Nucleus accumbens (tissue), 56 donors: ENCODE measurements around the gene PDE8B.

Experiments used
- DNase-seq, 56 donors: peaks; one replicate each; lab custom pipeline; 2025; lab: John Stamatoyannopoulos, UW

Gene PDE8B

DNA sequence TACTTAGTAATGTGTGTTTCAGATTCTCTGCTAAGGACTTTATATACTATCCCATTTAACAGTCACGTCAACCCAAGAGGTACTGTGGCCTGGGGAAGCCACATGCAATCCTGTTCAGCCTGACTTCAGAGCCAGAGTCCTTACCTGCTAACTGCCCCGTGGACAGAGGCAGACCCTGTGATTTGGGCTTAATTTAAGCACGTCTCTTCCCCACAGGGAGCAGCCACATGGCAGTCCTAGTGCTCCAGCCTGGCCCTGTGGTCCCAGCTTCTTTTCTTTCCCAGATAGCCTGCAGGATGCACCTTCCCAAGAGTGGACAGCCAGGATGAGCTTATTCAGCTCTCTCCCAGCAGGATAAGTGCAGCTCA lies 71.5 kb downstream of the PDE8B start:
- DNase-seq: no peak

DNA sequence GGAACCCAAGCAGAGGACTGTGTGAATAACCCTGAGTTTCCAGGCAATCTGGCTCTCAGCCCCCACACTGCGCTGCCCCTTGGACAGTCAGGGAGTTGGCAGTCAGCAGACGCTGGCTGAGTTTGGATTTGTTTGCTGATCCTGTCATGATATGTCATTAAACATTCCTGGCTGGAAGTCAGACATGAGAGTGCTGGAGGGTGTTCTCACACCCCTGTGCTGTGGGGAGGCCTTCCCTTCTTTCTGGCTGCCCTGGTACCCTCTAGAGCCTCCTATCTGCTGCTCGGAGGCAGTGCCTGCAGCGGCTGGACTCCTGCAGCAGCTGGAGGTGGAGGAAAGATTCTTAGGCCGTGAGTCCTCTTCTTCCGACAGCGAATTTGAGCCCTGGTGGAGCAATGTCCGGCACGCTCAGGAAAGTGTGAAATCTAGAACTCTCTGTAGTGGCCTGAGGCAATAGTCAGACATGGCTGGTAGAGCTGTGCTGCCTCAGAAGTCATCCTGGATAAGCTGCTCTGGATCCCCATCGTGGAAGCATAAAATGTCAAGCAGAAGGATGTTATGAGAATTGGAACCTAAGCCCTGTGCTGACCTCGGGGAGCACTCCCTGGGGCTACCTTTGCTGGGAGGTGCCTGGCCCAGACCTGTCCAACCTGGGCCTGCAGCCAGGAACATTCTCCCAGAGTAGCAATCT lies 72.0 kb downstream of the PDE8B start:
- peak in 3 of 56 donors; percentile 13 to 29 (median 22) for DNase-seq

- no peak for DNase-seq
Measured at GRCh38 chr5:77285251-77285841, 74.9 kb downstream of the PDE8B start.

DNA sequence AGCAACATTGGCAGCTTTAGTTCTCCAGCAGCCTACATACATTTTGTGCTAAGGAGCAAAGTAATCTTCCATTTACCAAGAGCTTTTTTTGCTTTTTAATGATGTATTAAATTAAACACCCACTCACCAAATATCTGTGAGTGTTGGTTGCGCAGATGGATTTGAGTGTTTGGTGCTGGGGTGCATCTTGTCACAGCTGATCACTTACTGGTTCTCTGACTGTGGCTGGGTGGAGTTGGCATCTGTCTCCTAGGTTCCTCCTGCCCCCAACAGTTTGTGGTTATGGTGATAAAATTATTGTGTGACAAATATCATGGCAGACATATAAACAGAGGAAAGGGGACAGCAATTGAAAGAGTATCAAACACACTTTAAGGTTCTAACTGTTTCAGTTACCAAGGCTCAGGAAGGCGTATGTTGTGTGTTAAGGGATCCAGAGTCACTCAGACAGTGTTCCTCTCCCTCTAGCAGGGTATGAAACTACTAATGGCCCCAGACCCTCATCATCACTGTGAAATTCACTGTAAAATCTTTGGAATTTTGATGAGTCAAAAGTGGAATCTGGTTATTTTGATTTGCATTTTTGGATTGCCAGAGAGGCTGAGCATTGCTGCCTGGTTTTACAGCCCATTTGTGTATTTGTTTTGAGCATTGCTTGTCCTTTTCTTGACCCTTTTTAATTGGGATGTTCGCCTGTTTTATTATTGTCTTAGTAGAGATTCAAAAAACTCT lies 81.7 kb downstream of the PDE8B start:
- DNase-seq: peak in 8 of 56 donors; percentile 7 to 47 (median 26)

DNA sequence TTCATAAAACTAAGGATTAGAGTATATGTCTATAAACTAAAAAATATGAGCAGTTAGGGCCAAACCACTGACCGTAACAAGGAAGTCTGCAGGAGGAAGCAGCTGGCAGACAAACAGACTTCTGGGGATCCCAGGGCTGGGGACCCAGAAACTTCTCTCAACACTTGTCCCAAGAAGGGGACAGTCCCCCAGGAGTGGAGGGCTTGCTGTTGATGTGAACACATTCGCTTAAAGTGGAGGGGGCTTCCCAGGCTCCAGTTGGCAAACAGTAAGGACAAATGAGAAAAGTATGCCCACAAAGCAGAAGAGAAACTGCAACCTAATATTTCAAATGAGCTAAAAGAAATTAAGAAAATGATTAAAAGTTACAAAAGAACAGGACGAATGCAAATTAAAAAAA lies 83.7 kb downstream of the PDE8B start:
- no peak for DNase-seq

GRCh38 chr5:77295863-77296378 lies 85.4 kb downstream of the PDE8B start:
- no peak for DNase-seq

DNA sequence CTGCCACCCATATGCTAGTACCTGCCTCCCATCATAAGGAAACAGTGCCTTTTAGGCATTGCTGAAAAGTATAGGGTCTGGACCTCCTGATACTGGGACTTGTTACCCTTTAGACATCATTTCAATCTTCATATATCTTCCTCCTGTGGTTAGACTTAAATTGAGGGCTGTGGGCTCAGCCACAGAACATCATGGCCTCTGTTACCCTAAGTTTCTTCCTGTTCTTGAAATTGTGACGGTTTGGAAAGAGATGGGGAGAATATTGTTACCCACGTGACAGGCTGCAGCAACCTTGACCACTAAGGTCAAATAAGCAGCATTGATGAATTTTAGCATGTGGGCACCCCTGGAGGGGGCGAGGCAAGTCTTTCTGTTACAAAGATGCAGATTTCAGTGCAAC lies 87.7 kb downstream of the PDE8B start:
- no peak for DNase-seq

GRCh38 chr5:77300451-77300850 lies 90.0 kb downstream of the PDE8B start:
- no peak for DNase-seq

GRCh38 chr5:77301447-77301883 lies 91.0 kb downstream of the PDE8B start:
- peak in 2 of 56 donors; percentile 7 to 19 for DNase-seq

DNA sequence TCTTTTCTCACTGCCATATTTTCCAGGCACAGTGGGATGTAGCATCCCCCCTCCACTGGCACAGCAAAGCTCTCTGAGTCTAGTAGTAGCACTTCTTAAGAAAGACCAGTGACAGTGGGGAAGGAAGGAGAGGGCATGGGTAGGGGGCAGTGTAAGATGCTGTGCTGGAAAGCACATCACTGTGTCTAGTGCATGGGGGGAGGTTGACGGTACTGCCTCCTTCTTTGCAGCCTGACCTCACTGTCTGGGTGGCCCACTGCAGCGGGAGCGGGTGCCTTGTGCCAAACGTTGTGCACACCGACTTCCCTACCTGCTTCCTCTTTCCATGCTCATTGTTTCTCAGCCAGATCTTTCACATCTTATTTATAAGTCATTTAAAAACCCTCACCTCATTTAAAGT lies 91.8 kb downstream of the PDE8B start:
- DNase-seq: no peak

DNA sequence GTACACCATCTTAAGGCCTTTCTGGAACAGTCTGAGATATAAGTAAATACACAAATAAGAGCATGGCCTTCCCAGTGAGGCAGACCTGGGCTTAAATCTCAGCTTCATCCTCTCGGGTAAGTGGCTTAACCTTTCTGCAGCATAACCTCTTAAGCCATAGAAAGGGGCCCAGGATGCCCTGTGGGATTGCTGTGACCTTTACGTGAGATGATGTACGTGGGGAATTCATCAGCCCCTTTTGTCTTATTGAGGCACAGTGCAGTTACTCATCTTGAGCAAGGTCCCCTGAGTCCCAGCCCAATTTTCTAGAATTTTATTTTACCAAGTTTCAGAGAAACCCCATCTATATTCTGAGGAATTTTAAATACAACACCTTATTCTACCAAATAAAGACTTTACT lies 92.2 kb downstream of the PDE8B start:
- DNase-seq: no peak

DNA sequence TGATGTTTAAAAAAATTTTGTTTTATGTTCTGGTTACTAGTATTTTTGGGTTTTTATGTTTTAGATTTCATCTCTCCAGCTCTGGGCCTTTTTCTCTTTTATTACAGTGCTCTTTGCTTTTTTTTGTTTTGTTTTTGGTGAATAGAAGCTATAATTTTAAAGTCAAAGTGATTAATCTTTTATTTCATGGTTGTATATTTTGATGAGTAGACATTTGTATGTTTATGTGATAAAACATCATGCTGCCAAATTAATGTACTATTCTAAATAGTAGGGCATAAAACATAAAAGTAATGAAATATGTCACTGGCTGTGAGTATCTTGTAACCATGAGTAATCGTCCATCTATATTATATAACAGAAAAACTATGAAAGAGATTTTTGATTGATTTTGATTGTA lies 93.9 kb downstream of the PDE8B start:
- no peak for DNase-seq

DNA sequence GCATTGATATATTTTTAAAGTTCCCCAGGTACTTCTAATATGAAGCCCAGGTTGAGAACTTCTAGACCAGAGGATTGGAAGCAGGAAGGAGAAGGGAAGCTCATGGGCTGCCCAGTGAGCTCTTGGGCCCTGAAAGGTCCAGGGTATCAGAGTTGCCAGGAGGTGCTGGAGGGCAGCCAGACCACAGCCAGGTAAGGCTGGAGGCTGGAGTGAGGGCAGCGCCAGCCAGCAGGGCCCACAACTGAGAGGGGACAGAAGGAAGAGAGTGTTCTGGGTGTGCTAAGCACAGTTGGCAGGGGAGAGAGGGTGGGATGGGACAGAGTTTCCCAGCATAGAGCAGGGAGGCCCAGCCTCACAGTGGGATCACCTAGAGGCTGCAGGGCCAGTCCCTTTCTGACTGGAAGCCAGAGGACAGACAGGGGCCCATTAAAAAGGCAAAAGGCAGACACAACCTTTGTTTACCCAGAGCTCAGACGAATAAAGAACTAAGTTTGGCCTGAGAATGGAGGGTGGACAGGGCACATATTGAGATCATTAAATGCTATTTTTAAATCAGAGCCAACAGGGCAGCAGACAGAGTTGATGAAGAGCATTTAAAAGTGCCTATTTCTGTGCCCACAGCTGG lies 94.9 kb downstream of the PDE8B start:
- DNase-seq: no peak

DNA sequence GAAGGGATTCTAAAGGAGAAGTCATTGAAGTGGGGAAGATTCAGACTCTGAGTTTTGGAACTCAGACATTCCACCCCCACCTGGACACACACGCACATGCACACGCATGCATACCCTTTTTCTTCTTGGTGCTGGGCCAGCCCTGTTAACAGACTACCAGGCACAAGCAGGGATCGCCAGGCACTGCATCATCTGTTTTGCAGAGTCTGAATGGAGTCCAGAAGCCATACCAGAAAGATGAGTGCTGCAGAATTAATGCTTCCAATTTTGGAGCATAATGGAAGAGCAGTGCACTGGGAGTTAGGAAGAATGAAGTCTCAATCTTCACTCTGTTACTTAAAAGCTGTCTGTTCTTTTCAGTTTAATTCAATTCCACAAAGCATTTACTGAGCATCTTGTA lies 95.5 kb downstream of the PDE8B start:
- DNase-seq: no peak

GRCh38 chr5:77306531-77306930 lies 96.1 kb downstream of the PDE8B start:
- DNase-seq: no peak

DNA sequence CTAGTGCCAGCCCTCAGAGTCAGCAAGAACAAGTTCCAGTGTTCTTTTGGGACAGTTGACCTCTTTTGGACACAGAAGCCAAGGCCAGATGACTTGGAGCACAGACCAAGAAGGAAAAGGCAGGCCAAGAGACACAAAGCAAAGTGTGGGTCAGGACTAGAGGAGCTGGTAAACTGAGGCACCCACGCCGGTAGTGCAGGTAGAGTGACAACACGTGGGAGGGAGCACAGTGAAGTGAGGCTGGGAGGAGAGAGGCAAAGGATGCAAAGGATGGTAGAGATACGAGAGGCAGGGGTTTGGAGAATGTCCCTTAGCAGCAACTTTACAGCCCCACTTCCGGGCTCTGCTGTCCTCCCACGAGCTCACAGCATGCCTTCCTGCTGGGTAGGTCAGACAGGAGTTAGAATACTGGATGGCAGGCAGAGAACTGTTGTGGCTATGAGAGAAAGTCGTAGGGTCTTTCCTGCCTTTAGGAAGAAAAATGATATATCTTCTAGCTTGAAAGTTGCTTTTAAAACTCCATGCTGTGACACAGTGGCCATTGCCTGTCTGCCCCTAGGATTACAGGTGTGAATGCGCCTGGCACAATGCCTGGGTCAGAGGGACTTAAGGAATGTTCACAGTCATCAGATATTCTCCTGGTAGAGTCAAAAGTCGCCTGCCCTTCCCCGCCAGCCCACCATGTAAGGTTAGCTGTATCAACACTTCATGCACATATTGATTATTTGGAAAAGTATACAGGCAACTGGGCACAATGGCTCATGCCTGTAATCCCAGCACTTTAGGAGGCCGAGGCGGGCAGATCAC lies 97.9 kb downstream of the PDE8B start:
- DNase-seq: peak in 6 of 56 donors; percentile 4 to 33 (median 18)

GRCh38 chr5:77309140-77309539 lies 98.7 kb downstream of the PDE8B start:
- DNase-seq: no peak

- no peak for DNase-seq
Measured at GRCh38 chr5:77310494-77311213, 100.2 kb downstream of the PDE8B start.

GRCh38 chr5:77311214-77311571 lies 100.7 kb downstream of the PDE8B start:
- no peak for DNase-seq

GRCh38 chr5:77312413-77312812 lies 101.9 kb downstream of the PDE8B start:
- no peak for DNase-seq
